Measurements from ENCODE around the gene SDHAF3. TPM values are rescaled to one million over a fixed set of nuclear protein-coding genes. Genes with fewer than 3 reads are reported as not detected.

SDHAF3 gene
- polyA plus RNA-seq, 3 donors = 2.9 to 23.3 (median 23.2) TPM

- no peak overlapping the region for H3K4me3 ChIP-seq (replicated peaks in 1 of 3; ENCODE audit: low read depth in 2 of 3, low read length in 3 of 3)
- no peak overlapping the region for H3K4me2 ChIP-seq (replicated peaks; ENCODE audit: extremely low read depth, low read length, poor library complexity, severe bottlenecking)
- H3K27ac ChIP-seq (ENCODE audit: low read depth in 1 of 2, low read length in 2 of 2) = no peak overlapping the region
- 100% methylated on average over 2 of the region's 4 CpGs for WGBS (ENCODE audit: insufficient coverage)
- H3K27ac Mint-ChIP-seq = no peak overlapping the region
- no peaks in the 10 kb centered on the region for H3K79me2 ChIP-seq (ENCODE audit: insufficient read depth, low read length)
- peaks cover 0 to 17% (median 6%) of the 10 kb centered on the region in 7 donors for H3K9me3 Mint-ChIP-seq
- H3K4me3 Mint-ChIP-seq = no peak overlapping the region
- no peak overlapping the region for H2AFZ ChIP-seq (ENCODE audit: insufficient read depth, low read depth, low read length, poor library complexity, severe bottlenecking)
- no peak for TF ChIP-seq CTCF (IDR thresholded peaks at IDR 0.05)
- H4K20me1 ChIP-seq (ENCODE audit: insufficient read depth, low read length) = no peaks in the 10 kb centered on the region
- no peak overlapping the region for H3K9ac ChIP-seq (ENCODE audit: insufficient read depth, low read length, poor library complexity, severe bottlenecking)
- no peaks in the 10 kb centered on the region for H3K36me3 ChIP-seq (replicated peaks in 1 of 2; ENCODE audit: control insufficient read depth in 1 of 2, insufficient read depth in 2 of 2, low read length in 2 of 2)
- no peaks in the 10 kb centered on the region for H3K27me3 ChIP-seq (ENCODE audit: control insufficient read depth in 2 of 2, insufficient read depth in 2 of 2, low read length in 2 of 2)
- DNase-seq = no peak
- H3K36me3 Mint-ChIP-seq = no peaks in the 10 kb centered on the region
- intact Hi-C loops (cut with micrococcal nuclease) = no loop called here
- H3K4me1 ChIP-seq (ENCODE audit: control insufficient read depth in 1 of 2, insufficient read depth in 2 of 2, low read length in 2 of 2) = no peaks in the 10 kb centered on the region
- peaks cover 2 to 13% (median 3%) of the 10 kb centered on the region in 3 donors for H3K27me3 Mint-ChIP-seq (ENCODE audit: low read depth in 3 of 3)
- peaks cover 0 to 5% of the 10 kb centered on the region in 2 donors for H3K9me3 ChIP-seq (replicated peaks in 1 of 2; ENCODE audit: control insufficient read depth in 1 of 2, insufficient read depth in 1 of 2, low read length in 2 of 2)
- H3K4me1 Mint-ChIP-seq = no peaks in the 10 kb centered on the region
Observed at GRCh38 chr7:97079300-97079699, 38.2 kb upstream of the SDHAF3 start.

- peaks cover 1 to 12% (median 2%) of the 10 kb centered on the region in 3 donors for H3K27me3 Mint-ChIP-seq (ENCODE audit: low read depth in 3 of 3)
- intact Hi-C loops (cut with micrococcal nuclease) = no loop called here
Observed at GRCh38 chr7:97081521-97082300, 35.8 kb upstream of the SDHAF3 start.

More at GRCh38 chr7:97081521-97082300, 35.8 kb upstream of the SDHAF3 start:
- H2AFZ ChIP-seq (ENCODE audit: insufficient read depth, low read depth, low read length, poor library complexity, severe bottlenecking) = no peak overlapping the region
- no peak for DNase-seq
- Mint-ChIP-seq H3K4me3 (no peak overlapping the region), H3K9me3 (peaks cover 0 to 6% (median 2%) of the 10 kb centered on the region in 7 donors), H3K27ac (no peak overlapping the region), H3K36me3 (no peaks in the 10 kb centered on the region), H3K4me1 (no peaks in the 10 kb centered on the region)
- H3K27ac ChIP-seq (ENCODE audit: low read depth in 1 of 2, low read length in 2 of 2) = no peak overlapping the region
- no CpG with 5 or more reads among the region's 3 CpGs for WGBS (ENCODE audit: insufficient coverage)
- H3K27me3 ChIP-seq (ENCODE audit: control insufficient read depth in 2 of 2, insufficient read depth in 2 of 2, low read length in 2 of 2) = no peaks in the 10 kb centered on the region
- TF ChIP-seq CTCF (IDR thresholded peaks at IDR 0.05) = no peak
- no peak overlapping the region for H3K4me2 ChIP-seq (replicated peaks; ENCODE audit: extremely low read depth, low read length, poor library complexity, severe bottlenecking)
- H3K79me2 ChIP-seq (ENCODE audit: insufficient read depth, low read length) = no peaks in the 10 kb centered on the region
- H3K9ac ChIP-seq (ENCODE audit: insufficient read depth, low read length, poor library complexity, severe bottlenecking) = no peak overlapping the region
- no peaks in the 10 kb centered on the region for H3K9me3 ChIP-seq (replicated peaks in 1 of 2; ENCODE audit: control insufficient read depth in 1 of 2, insufficient read depth in 1 of 2, low read length in 2 of 2)
- H3K4me3 ChIP-seq (replicated peaks in 1 of 3; ENCODE audit: low read depth in 2 of 3, low read length in 3 of 3) = no peak overlapping the region
- H3K4me1 ChIP-seq (ENCODE audit: control insufficient read depth in 1 of 2, insufficient read depth in 2 of 2, low read length in 2 of 2) = no peaks in the 10 kb centered on the region
- no peaks in the 10 kb centered on the region for H4K20me1 ChIP-seq (ENCODE audit: insufficient read depth, low read length)
- no peaks in the 10 kb centered on the region for H3K36me3 ChIP-seq (replicated peaks in 1 of 2; ENCODE audit: control insufficient read depth in 1 of 2, insufficient read depth in 2 of 2, low read length in 2 of 2)
